ENCODE results near the gene LPGAT1. TPM values are rescaled to one million over a fixed set of nuclear protein-coding genes. Genes with fewer than 3 reads are reported as not detected.

The LPGAT1 gene
- total RNA-seq, 1 donor from 2014 or later: 21.4 TPM

- Histone ChIP-seq H3K27ac (ENCODE audit: low read depth, low read length) (no peak overlapping the region), H3K9me3 (ENCODE audit: control insufficient read depth in 3 of 3, low read length in 3 of 3) (no peaks in the 10 kb centered on the region), H3K4me3 (ENCODE audit: low read length in 3 of 3) (no peak overlapping the region), H3K4me1 (ENCODE audit: control insufficient read depth in 3 of 3, insufficient read depth in 3 of 3, low read length in 3 of 3) (no peaks in the 10 kb centered on the region), H3K36me3 (ENCODE audit: control insufficient read depth in 3 of 3, insufficient read depth in 3 of 3, low read length in 3 of 3) (peaks cover 10 to 35% (median 22%) of the 10 kb centered on the region in 3 donors), H3K27me3 (ENCODE audit: control insufficient read depth in 3 of 3, insufficient read depth in 3 of 3, low read length in 3 of 3) (no peaks in the 10 kb centered on the region), H3K9ac (ENCODE audit: low read depth in 1 of 3, low read length in 3 of 3) (no peak overlapping the region)
Observed at GRCh38 chr1:211751438-211751837, 79.1 kb downstream of the LPGAT1 start.

GRCh38 chr1:211750599-211750998, 80.0 kb downstream of the LPGAT1 start:
- no peak overlapping the region for H3K27ac ChIP-seq (ENCODE audit: low read depth, low read length)
- no peaks in the 10 kb centered on the region for H3K4me1 ChIP-seq (ENCODE audit: control insufficient read depth in 3 of 3, insufficient read depth in 3 of 3, low read length in 3 of 3)
- peaks cover 10 to 35% (median 22%) of the 10 kb centered on the region in 3 donors for H3K36me3 ChIP-seq (ENCODE audit: control insufficient read depth in 3 of 3, insufficient read depth in 3 of 3, low read length in 3 of 3)
- H3K27me3 ChIP-seq (ENCODE audit: control insufficient read depth in 3 of 3, insufficient read depth in 3 of 3, low read length in 3 of 3): no peaks in the 10 kb centered on the region
- no peaks in the 10 kb centered on the region for H3K9me3 ChIP-seq (ENCODE audit: control insufficient read depth in 3 of 3, low read length in 3 of 3)
- H3K4me3 ChIP-seq (ENCODE audit: low read length in 3 of 3): no peak overlapping the region
- H3K9ac ChIP-seq (ENCODE audit: low read depth in 1 of 3, low read length in 3 of 3): no peak overlapping the region

GRCh38 chr1:211749251-211749650, 81.3 kb downstream of the LPGAT1 start:
- H3K4me3 ChIP-seq (ENCODE audit: low read length in 3 of 3): no peak overlapping the region
- H3K9ac ChIP-seq (ENCODE audit: low read depth in 1 of 3, low read length in 3 of 3): no peak overlapping the region
- H3K36me3 ChIP-seq (ENCODE audit: control insufficient read depth in 3 of 3, insufficient read depth in 3 of 3, low read length in 3 of 3): peaks cover 10 to 35% (median 22%) of the 10 kb centered on the region in 3 donors
- no peaks in the 10 kb centered on the region for H3K9me3 ChIP-seq (ENCODE audit: control insufficient read depth in 3 of 3, low read length in 3 of 3)
- H3K4me1 ChIP-seq (ENCODE audit: control insufficient read depth in 3 of 3, insufficient read depth in 3 of 3, low read length in 3 of 3): no peaks in the 10 kb centered on the region
- H3K27ac ChIP-seq (ENCODE audit: low read depth, low read length): no peak overlapping the region
- no peaks in the 10 kb centered on the region for H3K27me3 ChIP-seq (ENCODE audit: control insufficient read depth in 3 of 3, insufficient read depth in 3 of 3, low read length in 3 of 3)

- H3K9me3 ChIP-seq (ENCODE audit: control insufficient read depth in 3 of 3, low read length in 3 of 3): no peaks in the 10 kb centered on the region
- H3K4me1 ChIP-seq (ENCODE audit: control insufficient read depth in 3 of 3, insufficient read depth in 3 of 3, low read length in 3 of 3): no peaks in the 10 kb centered on the region
- no peaks in the 10 kb centered on the region for H3K27me3 ChIP-seq (ENCODE audit: control insufficient read depth in 3 of 3, insufficient read depth in 3 of 3, low read length in 3 of 3)
- no peak overlapping the region for H3K9ac ChIP-seq (ENCODE audit: low read depth in 1 of 3, low read length in 3 of 3)
- no peak overlapping the region for H3K4me3 ChIP-seq (ENCODE audit: low read length in 3 of 3)
- H3K36me3 ChIP-seq (ENCODE audit: control insufficient read depth in 3 of 3, insufficient read depth in 3 of 3, low read length in 3 of 3): peaks cover 10 to 35% (median 22%) of the 10 kb centered on the region in 3 donors
- H3K27ac ChIP-seq (ENCODE audit: low read depth, low read length): no peak overlapping the region
Observed at GRCh38 chr1:211748810-211749209, 81.8 kb downstream of the LPGAT1 start.

GRCh38 chr1:211742889-211743529, 87.6 kb downstream of the LPGAT1 start:
- Histone ChIP-seq H3K9me3 (ENCODE audit: control insufficient read depth in 3 of 3, low read length in 3 of 3) (no peaks in the 10 kb centered on the region), H3K36me3 (ENCODE audit: control insufficient read depth in 3 of 3, insufficient read depth in 3 of 3, low read length in 3 of 3) (peaks cover 0 to 8% (median 5%) of the 10 kb centered on the region in 3 donors)

GRCh38 chr1:211742272-211742671, 88.3 kb downstream of the LPGAT1 start:
- Histone ChIP-seq H3K27ac (ENCODE audit: low read depth, low read length) (no peak overlapping the region), H3K9me3 (ENCODE audit: control insufficient read depth in 3 of 3, low read length in 3 of 3) (no peaks in the 10 kb centered on the region), H3K4me3 (ENCODE audit: low read length in 3 of 3) (no peak overlapping the region), H3K9ac (ENCODE audit: low read depth in 1 of 3, low read length in 3 of 3) (no peak overlapping the region), H3K27me3 (ENCODE audit: control insufficient read depth in 3 of 3, insufficient read depth in 3 of 3, low read length in 3 of 3) (peaks cover 0 to under 1% (median 0%) of the 10 kb centered on the region in 3 donors), H3K36me3 (ENCODE audit: control insufficient read depth in 3 of 3, insufficient read depth in 3 of 3, low read length in 3 of 3) (peaks cover 0 to under 1% (median under 1%) of the 10 kb centered on the region in 3 donors), H3K4me1 (ENCODE audit: control insufficient read depth in 3 of 3, insufficient read depth in 3 of 3, low read length in 3 of 3) (no peaks in the 10 kb centered on the region)

More at GRCh38 chr1:211742889-211743529, 87.6 kb downstream of the LPGAT1 start:
- no peak overlapping the region for H3K4me3 ChIP-seq (ENCODE audit: low read length in 3 of 3)
- H3K4me1 ChIP-seq (ENCODE audit: control insufficient read depth in 3 of 3, insufficient read depth in 3 of 3, low read length in 3 of 3): no peaks in the 10 kb centered on the region
- no peak overlapping the region for H3K27ac ChIP-seq (ENCODE audit: low read depth, low read length)
- no peaks in the 10 kb centered on the region for H3K27me3 ChIP-seq (ENCODE audit: control insufficient read depth in 3 of 3, insufficient read depth in 3 of 3, low read length in 3 of 3)
- H3K9ac ChIP-seq (ENCODE audit: low read depth in 1 of 3, low read length in 3 of 3): no peak overlapping the region

- Histone ChIP-seq H3K36me3 (ENCODE audit: control insufficient read depth in 3 of 3, insufficient read depth in 3 of 3, low read length in 3 of 3) (no peaks in the 10 kb centered on the region), H3K4me3 (ENCODE audit: low read length in 3 of 3) (no peak overlapping the region)
Observed at GRCh38 chr1:211741788-211742187, 88.8 kb downstream of the LPGAT1 start.

GRCh38 chr1:211741116-211741515, 89.4 kb downstream of the LPGAT1 start:
- no peaks in the 10 kb centered on the region for H3K9me3 ChIP-seq (ENCODE audit: control insufficient read depth in 3 of 3, low read length in 3 of 3)
- no peak overlapping the region for H3K27ac ChIP-seq (ENCODE audit: low read depth, low read length)
- H3K4me3 ChIP-seq (ENCODE audit: low read length in 3 of 3): no peak overlapping the region
- no peaks in the 10 kb centered on the region for H3K4me1 ChIP-seq (ENCODE audit: control insufficient read depth in 3 of 3, insufficient read depth in 3 of 3, low read length in 3 of 3)
- peaks cover 0 to 9% (median 0%) of the 10 kb centered on the region in 3 donors for H3K27me3 ChIP-seq (ENCODE audit: control insufficient read depth in 3 of 3, insufficient read depth in 3 of 3, low read length in 3 of 3)
- no peaks in the 10 kb centered on the region for H3K36me3 ChIP-seq (ENCODE audit: control insufficient read depth in 3 of 3, insufficient read depth in 3 of 3, low read length in 3 of 3)
- H3K9ac ChIP-seq (ENCODE audit: low read depth in 1 of 3, low read length in 3 of 3): no peak overlapping the region

More at GRCh38 chr1:211741788-211742187, 88.8 kb downstream of the LPGAT1 start:
- H3K27me3 ChIP-seq (ENCODE audit: control insufficient read depth in 3 of 3, insufficient read depth in 3 of 3, low read length in 3 of 3): peaks cover 0 to 5% (median 0%) of the 10 kb centered on the region in 3 donors
- H3K27ac ChIP-seq (ENCODE audit: low read depth, low read length): no peak overlapping the region
- H3K4me1 ChIP-seq (ENCODE audit: control insufficient read depth in 3 of 3, insufficient read depth in 3 of 3, low read length in 3 of 3): no peaks in the 10 kb centered on the region
- H3K9ac ChIP-seq (ENCODE audit: low read depth in 1 of 3, low read length in 3 of 3): no peak overlapping the region
- H3K9me3 ChIP-seq (ENCODE audit: control insufficient read depth in 3 of 3, low read length in 3 of 3): no peaks in the 10 kb centered on the region

- H3K4me1 ChIP-seq (ENCODE audit: control insufficient read depth in 3 of 3, insufficient read depth in 3 of 3, low read length in 3 of 3): peaks cover 0 to 2% (median 0%) of the 10 kb centered on the region in 3 donors
- H3K4me3 ChIP-seq (ENCODE audit: low read length in 3 of 3): no peak overlapping the region
- peaks cover 0 to 9% (median 0%) of the 10 kb centered on the region in 3 donors for H3K27me3 ChIP-seq (ENCODE audit: control insufficient read depth in 3 of 3, insufficient read depth in 3 of 3, low read length in 3 of 3)
- no peak overlapping the region for H3K9ac ChIP-seq (ENCODE audit: low read depth in 1 of 3, low read length in 3 of 3)
- no peaks in the 10 kb centered on the region for H3K36me3 ChIP-seq (ENCODE audit: control insufficient read depth in 3 of 3, insufficient read depth in 3 of 3, low read length in 3 of 3)
- no peak overlapping the region for H3K27ac ChIP-seq (ENCODE audit: low read depth, low read length)
- H3K9me3 ChIP-seq (ENCODE audit: control insufficient read depth in 3 of 3, low read length in 3 of 3): no peaks in the 10 kb centered on the region
Observed at GRCh38 chr1:211739671-211740411, 90.7 kb downstream of the LPGAT1 start.

- Histone ChIP-seq H3K27me3 (ENCODE audit: control insufficient read depth in 3 of 3, insufficient read depth in 3 of 3, low read length in 3 of 3) (peaks cover 0 to 9% (median 0%) of the 10 kb centered on the region in 3 donors), H3K9ac (ENCODE audit: low read depth in 1 of 3, low read length in 3 of 3) (no peak overlapping the region), H3K36me3 (ENCODE audit: control insufficient read depth in 3 of 3, insufficient read depth in 3 of 3, low read length in 3 of 3) (no peaks in the 10 kb centered on the region), H3K4me3 (ENCODE audit: low read length in 3 of 3) (no peak overlapping the region), H3K4me1 (ENCODE audit: control insufficient read depth in 3 of 3, insufficient read depth in 3 of 3, low read length in 3 of 3) (peaks cover 0 to 2% (median 0%) of the 10 kb centered on the region in 3 donors), H3K27ac (ENCODE audit: low read depth, low read length) (no peak overlapping the region), H3K9me3 (ENCODE audit: control insufficient read depth in 3 of 3, low read length in 3 of 3) (no peaks in the 10 kb centered on the region)
Observed at GRCh38 chr1:211738691-211739301, 91.8 kb downstream of the LPGAT1 start.
